Measurements from ENCODE around the gene KCP.

KCP gene

GRCh38 chr7:128858380-128859231 is 51.9 kb downstream of the KCP start:
- Histone ChIP-seq H3K27ac (replicated peaks) (no peak overlapping the region), H3K4me3 (replicated peaks; ENCODE audit: insufficient read depth, low read length) (no peak overlapping the region), H3K27me3 (ENCODE audit: insufficient read depth, poor library complexity, severe bottlenecking) (peaks cover 13% of the 10 kb centered on the region)
- no peak for DNase-seq (ENCODE audit: low read depth in 1 of 2, low spot score in 1 of 2)
- TF ChIP-seq POLR2AphosphoS5 (IDR thresholded peaks at IDR 0.05; ENCODE audit: low read depth) (no peak), SPI1 (IDR thresholded peaks at IDR 0.05; ENCODE audit: borderline replicate concordance, low read depth) (no peak), GABPA (IDR thresholded peaks at IDR 0.05; ENCODE audit: low read depth) (no peak)
- TF ChIP-seq, protein P1, sequence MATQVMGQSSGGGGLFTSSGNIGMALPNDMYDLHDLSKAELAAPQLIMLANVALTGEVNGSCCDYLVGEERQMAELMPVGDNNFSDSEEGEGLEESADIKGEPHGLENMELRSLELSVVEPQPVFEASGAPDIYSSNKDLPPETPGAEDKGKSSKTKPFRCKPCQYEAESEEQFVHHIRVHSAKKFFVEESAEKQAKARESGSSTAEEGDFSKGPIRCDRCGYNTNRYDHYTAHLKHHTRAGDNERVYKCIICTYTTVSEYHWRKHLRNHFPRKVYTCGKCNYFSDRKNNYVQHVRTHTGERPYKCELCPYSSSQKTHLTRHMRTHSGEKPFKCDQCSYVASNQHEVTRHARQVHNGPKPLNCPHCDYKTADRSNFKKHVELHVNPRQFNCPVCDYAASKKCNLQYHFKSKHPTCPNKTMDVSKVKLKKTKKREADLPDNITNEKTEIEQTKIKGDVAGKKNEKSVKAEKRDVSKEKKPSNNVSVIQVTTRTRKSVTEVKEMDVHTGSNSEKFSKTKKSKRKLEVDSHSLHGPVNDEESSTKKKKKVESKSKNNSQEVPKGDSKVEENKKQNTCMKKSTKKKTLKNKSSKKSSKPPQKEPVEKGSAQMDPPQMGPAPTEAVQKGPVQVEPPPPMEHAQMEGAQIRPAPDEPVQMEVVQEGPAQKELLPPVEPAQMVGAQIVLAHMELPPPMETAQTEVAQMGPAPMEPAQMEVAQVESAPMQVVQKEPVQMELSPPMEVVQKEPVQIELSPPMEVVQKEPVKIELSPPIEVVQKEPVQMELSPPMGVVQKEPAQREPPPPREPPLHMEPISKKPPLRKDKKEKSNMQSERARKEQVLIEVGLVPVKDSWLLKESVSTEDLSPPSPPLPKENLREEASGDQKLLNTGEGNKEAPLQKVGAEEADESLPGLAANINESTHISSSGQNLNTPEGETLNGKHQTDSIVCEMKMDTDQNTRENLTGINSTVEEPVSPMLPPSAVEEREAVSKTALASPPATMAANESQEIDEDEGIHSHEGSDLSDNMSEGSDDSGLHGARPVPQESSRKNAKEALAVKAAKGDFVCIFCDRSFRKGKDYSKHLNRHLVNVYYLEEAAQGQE (IDR thresholded peaks at IDR 0.05; ENCODE audit: insufficient replicate concordance, low read depth), result no peak
- TF ChIP-seq, protein P2, sequence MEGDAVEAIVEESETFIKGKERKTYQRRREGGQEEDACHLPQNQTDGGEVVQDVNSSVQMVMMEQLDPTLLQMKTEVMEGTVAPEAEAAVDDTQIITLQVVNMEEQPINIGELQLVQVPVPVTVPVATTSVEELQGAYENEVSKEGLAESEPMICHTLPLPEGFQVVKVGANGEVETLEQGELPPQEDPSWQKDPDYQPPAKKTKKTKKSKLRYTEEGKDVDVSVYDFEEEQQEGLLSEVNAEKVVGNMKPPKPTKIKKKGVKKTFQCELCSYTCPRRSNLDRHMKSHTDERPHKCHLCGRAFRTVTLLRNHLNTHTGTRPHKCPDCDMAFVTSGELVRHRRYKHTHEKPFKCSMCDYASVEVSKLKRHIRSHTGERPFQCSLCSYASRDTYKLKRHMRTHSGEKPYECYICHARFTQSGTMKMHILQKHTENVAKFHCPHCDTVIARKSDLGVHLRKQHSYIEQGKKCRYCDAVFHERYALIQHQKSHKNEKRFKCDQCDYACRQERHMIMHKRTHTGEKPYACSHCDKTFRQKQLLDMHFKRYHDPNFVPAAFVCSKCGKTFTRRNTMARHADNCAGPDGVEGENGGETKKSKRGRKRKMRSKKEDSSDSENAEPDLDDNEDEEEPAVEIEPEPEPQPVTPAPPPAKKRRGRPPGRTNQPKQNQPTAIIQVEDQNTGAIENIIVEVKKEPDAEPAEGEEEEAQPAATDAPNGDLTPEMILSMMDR (IDR thresholded peaks at IDR 0.05; ENCODE audit: insufficient read depth, low read length), result no peak

GRCh38 chr7:128856001-128856718 is 54.3 kb downstream of the KCP start:
- no peak overlapping the region for H3K4me3 ChIP-seq (replicated peaks; ENCODE audit: insufficient read depth, low read length)
- no peak for DNase-seq (ENCODE audit: low read depth in 1 of 2, low spot score in 1 of 2)
- H3K27ac ChIP-seq (replicated peaks), result no peak overlapping the region
- TF ChIP-seq POLR2AphosphoS5 (IDR thresholded peaks at IDR 0.05; ENCODE audit: low read depth) (no peak), GABPA (IDR thresholded peaks at IDR 0.05; ENCODE audit: low read depth) (no peak), SPI1 (IDR thresholded peaks at IDR 0.05; ENCODE audit: borderline replicate concordance, low read depth) (no peak)
- TF ChIP-seq, protein P1 (IDR thresholded peaks at IDR 0.05; ENCODE audit: insufficient replicate concordance, low read depth), result no peak
- TF ChIP-seq, protein P2 (IDR thresholded peaks at IDR 0.05; ENCODE audit: insufficient read depth, low read length), result no peak
- peaks cover 20% of the 10 kb centered on the region for H3K27me3 ChIP-seq (ENCODE audit: insufficient read depth, poor library complexity, severe bottlenecking)

DNA sequence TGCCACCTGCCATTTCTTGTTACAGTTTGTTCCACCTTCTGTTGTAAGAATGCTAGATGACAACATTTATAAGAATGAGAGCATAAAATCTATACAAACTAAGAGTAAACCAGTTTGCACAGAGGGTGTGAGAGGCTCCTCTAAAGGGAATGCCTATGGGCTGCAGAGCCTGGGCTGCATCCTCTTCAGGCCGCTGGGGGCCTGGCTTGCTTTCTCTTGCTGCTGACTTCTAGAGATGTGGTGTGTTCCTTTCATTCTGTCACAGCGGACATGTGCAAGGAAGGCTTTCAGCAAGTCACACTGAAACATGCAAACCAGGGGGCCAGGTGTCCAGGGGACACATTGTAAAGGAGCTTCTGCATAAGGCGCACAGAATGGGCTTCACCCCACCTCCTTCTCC is 55.0 kb downstream of the KCP start:
- no peak for DNase-seq (ENCODE audit: low read depth in 1 of 2, low spot score in 1 of 2)
- no peak overlapping the region for H3K27ac ChIP-seq (replicated peaks)
- peaks cover 20% of the 10 kb centered on the region for H3K27me3 ChIP-seq (ENCODE audit: insufficient read depth, poor library complexity, severe bottlenecking)
- no peak overlapping the region for H3K4me3 ChIP-seq (replicated peaks; ENCODE audit: insufficient read depth, low read length)
- TF ChIP-seq POLR2AphosphoS5 (IDR thresholded peaks at IDR 0.05; ENCODE audit: low read depth), result no peak
- TF ChIP-seq, protein P2 (IDR thresholded peaks at IDR 0.05; ENCODE audit: insufficient read depth, low read length), result no peak
- no peak for TF ChIP-seq SPI1 (IDR thresholded peaks at IDR 0.05; ENCODE audit: borderline replicate concordance, low read depth)
- TF ChIP-seq, protein P1 (IDR thresholded peaks at IDR 0.05; ENCODE audit: insufficient replicate concordance, low read depth), result no peak
- no peak for TF ChIP-seq GABPA (IDR thresholded peaks at IDR 0.05; ENCODE audit: low read depth)
